ENCODE data around the gene NUDT13. TPM values are rescaled to one million over a fixed set of nuclear protein-coding genes. Genes with fewer than 3 reads are reported as not detected.

NUDT13 gene
- total and polyA plus RNA-seq, 9 of the 15 experiments (the other 6 are each of a cell fraction or from before 2014, with no cell fraction given), result 4.7 to 11.1 (median 5.6) TPM

GRCh38 chr10:73167783-73168464 lies 57.7 kb downstream of the NUDT13 start, which contains the start of the genes ECD and FAM149B1 (continued):
- TF ChIP-seq ELF1 (tag; IDR thresholded peaks at IDR 0.05) (peak; percentile 78), ZNF24 (IDR thresholded peaks at IDR 0.05) (no peak), KLF10 (CRISPR knock-in tag; IDR thresholded peaks at IDR 0.05) (no peak), ZNF263 (CRISPR knock-in tag; IDR thresholded peaks at IDR 0.05; ENCODE audit: borderline replicate concordance) (peak; percentile 99), PRMT5 (CRISPR knock-in tag; IDR thresholded peaks at IDR 0.05) (no peak), ARNT (IDR thresholded peaks at IDR 0.05) (0 out of 4 replicates have a peak, but pooled peaks of 1 of the 2 experiments have one; percentile 23), USF2 (CRISPR knock-in tag; IDR thresholded peaks at IDR 0.05) (no peak), FOXA1 (IDR thresholded peaks at IDR 0.05; ENCODE audit: borderline replicate concordance) (no peak), NR1H2 (CRISPR knock-in tag; IDR thresholded peaks at IDR 0.05) (0 out of 2 replicates have a peak, but pooled peaks have one; percentile 81), SAFB (IDR thresholded peaks at IDR 0.05; ENCODE audit: borderline replicate concordance, low read depth, low read length) (0 out of 2 replicates have a peak, but pooled peaks have one; percentile 13), POLR2G (IDR thresholded peaks at IDR 0.05; ENCODE audit: low read depth, low read length) (peak; percentile 98), HSF4 (CRISPR knock-in tag; IDR thresholded peaks at IDR 0.05; ENCODE audit: borderline replicate concordance) (no peak), ZSCAN32 (CRISPR knock-in tag; IDR thresholded peaks at IDR 0.05) (no peak), ZBTB34 (CRISPR knock-in tag; IDR thresholded peaks at IDR 0.05) (no peak), NR2C1 (IDR thresholded peaks at IDR 0.05) (peak; percentile 58; the same call in 1 of the 2 replicates), NR2C1 (tag; IDR thresholded peaks at IDR 0.05) (peak; percentile 73), ZFP1 (CRISPR knock-in tag; IDR thresholded peaks at IDR 0.05) (no peak), MEIS2 (IDR thresholded peaks at IDR 0.05; ENCODE audit: partially characterized antibody) (no peak), HDAC2 (IDR thresholded peaks at IDR 0.05) (peak; percentile 70), CTCF (IDR thresholded peaks at IDR 0.05 in 2 of 3, conservative IDR thresholded peaks at IDR 0.05 in 1 of 3; ENCODE audit: insufficient read depth in 2 of 3, low read depth in 1 of 3, low read length in 3 of 3) (peak; percentile 48 to 66 (median 56)), SP1 (CRISPR knock-in tag; IDR thresholded peaks at IDR 0.05) (peak; percentile 77), TEAD2 (tag; IDR thresholded peaks at IDR 0.05) (no peak), TOE1 (IDR thresholded peaks at IDR 0.05; ENCODE audit: borderline replicate concordance) (peak; percentile 54), TOE1 (CRISPR knock-in tag; IDR thresholded peaks at IDR 0.05; ENCODE audit: borderline replicate concordance, low read depth) (no peak), ZBTB9 (CRISPR knock-in tag; IDR thresholded peaks at IDR 0.05) (no peak; the same call in 1 of the 2 replicates)

All from K562 (cell line).